Left kidney (tissue), 2 donors: ENCODE measurements around the gene RNF41. TPM values are rescaled to one million over a fixed set of nuclear protein-coding genes. Genes with fewer than 3 reads are reported as not detected.
A peak's percentile ranks its signal among the peaks of the same experiment; 100 is the strongest.

Experiments
- DNase-seq: peaks from one replicate; pipeline ENCODE4 v3.0.0-alpha.2; 2013
- polyA plus RNA-seq: library from polyadenylated mRNA; unstranded; fragments of 120-200 nt; gene quantifications from one replicate; pipeline ENCODE4 v1.2.1, GENCODE V29; 2013; ENCODE audit not compliant: insufficient read length

The RNF41 gene
- polyA plus RNA-seq, 1 donor, result 45.4 TPM

GRCh38 chr12:56247923-56248322 lies 26.2 kb upstream of the RNF41 start:
- DNase-seq, result no peak

- DNase-seq, result no peak
Measured at GRCh38 chr12:56244494-56244893, 22.8 kb upstream of the RNF41 start.

GRCh38 chr12:56243731-56244181 lies 22.0 kb upstream of the RNF41 start:
- no peak for DNase-seq

GRCh38 chr12:56242986-56243385 lies 21.3 kb upstream of the RNF41 start:
- DNase-seq, result no peak

- DNase-seq, result no peak
Measured at GRCh38 chr12:56241424-56242303, 19.9 kb upstream of the RNF41 start.

- DNase-seq, result no peak
Measured at GRCh38 chr12:56237552-56237951, 15.8 kb upstream of the RNF41 start.

GRCh38 chr12:56236985-56237384 lies 15.3 kb upstream of the RNF41 start:
- DNase-seq, result no peak

- DNase-seq, result no peak
Measured at GRCh38 chr12:56236091-56236490, 14.4 kb upstream of the RNF41 start.

- DNase-seq, result no peak
Measured at GRCh38 chr12:56234746-56235436, 13.2 kb upstream of the RNF41 start.

- DNase-seq, result no peak
Measured at GRCh38 chr12:56231184-56231582, 9.5 kb upstream of the RNF41 start.

- no peak for DNase-seq
Measured at GRCh38 chr12:56230432-56231183, 8.9 kb upstream of the RNF41 start.

- DNase-seq, result no peak
Measured at GRCh38 chr12:56229916-56230431, 8.3 kb upstream of the RNF41 start, which contains the start of gene SLC39A5. SLC39A5 (plus strand) TSS chr12:56230051; CDS start chr12:56231275, 1,224 bp downstream.

GRCh38 chr12:56229082-56229481 lies 7.4 kb upstream of the RNF41 start:
- no peak for DNase-seq

GRCh38 chr12:56224954-56225353 lies 3.2 kb upstream of the RNF41 start:
- DNase-seq, result no peak

- peak; percentile 99 for DNase-seq
Measured at GRCh38 chr12:56224102-56224701, 2.5 kb upstream of the RNF41 start, which contains the start of gene NABP2. NABP2 (plus strand) TSS chr12:56224342; CDS start chr12:56224857, 515 bp downstream.

- no peak for DNase-seq
Measured at GRCh38 chr12:56223571-56224101, 1.9 kb upstream of the RNF41 start.

- no peak for DNase-seq
Measured at GRCh38 chr12:56222531-56222895, 791 bp upstream of the RNF41 start.

GRCh38 chr12:56221232-56221756 lies 428 bp downstream of the RNF41 start:
- DNase-seq, result peak; percentile 66

GRCh38 chr12:56220611-56221231 lies 1.0 kb downstream of the RNF41 start:
- DNase-seq, result no peak

GRCh38 chr12:56219840-56220239 lies 1.9 kb downstream of the RNF41 start:
- DNase-seq, result no peak

- DNase-seq, result no peak
Measured at GRCh38 chr12:56216461-56216860, 5.3 kb downstream of the RNF41 start.
